HG03520 (cell line): Measurements from ENCODE around the gene ISCA2.
"Not testable (repeated sequence)": the region's sequence is repeated elsewhere in the genome, so short reads cannot be mapped to it uniquely, and the experiment has no call there.

Source experiments
- ATAC-seq: cut with Tn5 transposase; IDR thresholded peaks from one replicate; pipeline ENCODE4 v1.9.1; 2021; ENCODE audit warnings: mild to moderate bottlenecking, moderate library complexity; ENCODE audit not compliant: unreplicated experiment

ISCA2 gene

GRCh38 chr14:74493343-74494261 lies at the start of gene ISCA2:
Gene ISCA2, plus strand, starts transcription at chr14:74493765. Its CDS starts 10 bp downstream, at chr14:74493775.
- ATAC-seq, result peak; percentile 85

DNA sequence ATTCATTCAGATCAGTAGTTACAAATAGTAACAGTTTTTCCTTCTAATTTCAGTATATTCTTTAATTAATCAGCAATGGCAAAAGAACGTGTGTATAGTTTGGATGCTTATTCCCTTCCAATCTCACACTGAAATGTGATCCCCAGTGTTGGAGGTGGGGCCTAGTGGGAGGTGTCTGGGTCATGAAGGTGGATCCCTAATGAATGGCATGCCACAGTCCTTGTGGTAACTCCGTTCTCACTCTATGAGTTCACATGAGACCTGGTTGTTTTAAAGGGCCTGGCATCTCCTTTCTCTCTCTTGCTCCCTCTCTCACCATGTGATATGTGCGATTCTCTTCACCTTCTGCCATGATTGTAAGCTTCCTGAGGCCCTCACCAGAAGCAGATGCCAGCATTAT lies 48.7 kb upstream of the ISCA2 start:
- no peak for ATAC-seq

GRCh38 chr14:74454397-74454796 lies 39.2 kb upstream of the ISCA2 start:
- not testable (repeated sequence) for ATAC-seq

DNA sequence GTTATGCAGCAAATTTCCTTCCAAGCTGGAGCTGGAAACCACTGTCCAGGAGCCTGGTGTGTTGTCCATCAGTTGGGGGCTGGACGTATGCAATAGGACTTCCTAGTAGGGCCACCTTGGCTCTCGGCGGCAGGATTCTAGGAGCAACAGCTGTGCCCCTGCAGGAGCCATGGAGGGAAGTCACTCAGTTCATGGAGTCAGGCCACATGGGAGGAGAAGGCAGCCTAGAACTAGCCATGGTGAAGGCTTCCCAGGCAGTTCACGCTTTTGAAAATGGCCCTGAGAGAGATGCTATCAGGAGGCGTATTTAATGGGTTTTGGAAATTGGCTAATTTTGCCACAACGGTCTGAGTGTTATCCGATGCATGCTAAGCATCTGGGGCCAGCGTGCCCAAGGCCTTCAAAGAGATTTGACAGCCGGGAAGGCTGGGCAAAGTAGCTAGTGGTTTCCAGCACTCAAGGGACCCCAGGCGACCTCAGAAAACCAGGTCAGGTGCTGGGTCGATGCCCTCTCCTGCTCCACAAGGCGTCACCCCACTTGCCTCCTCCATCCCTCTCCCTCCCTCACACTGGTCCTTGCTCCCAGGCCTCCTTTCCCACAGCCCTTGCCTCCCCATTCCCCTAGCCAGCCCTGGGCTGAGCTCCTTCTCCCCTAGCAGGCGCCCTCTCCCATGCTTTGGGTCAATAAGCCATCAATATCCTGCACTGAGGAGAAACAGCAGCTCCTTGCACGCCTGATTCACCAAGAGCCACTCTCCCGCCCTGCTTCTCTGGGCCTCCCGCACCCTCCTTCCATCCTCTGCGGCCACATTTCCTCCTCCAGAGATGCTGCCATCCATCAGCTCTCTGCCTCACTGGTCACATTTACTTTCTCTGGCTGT lies 36.6 kb upstream of the ISCA2 start:
- no peak for ATAC-seq

GRCh38 chr14:74457565-74457895 lies 36.0 kb upstream of the ISCA2 start:
- ATAC-seq, result no peak

GRCh38 chr14:74459289-74459946 lies 34.1 kb upstream of the ISCA2 start:
- ATAC-seq, result no peak

- no peak for ATAC-seq
These were observed 33.6 kb upstream of the ISCA2 start for GRCh38 chr14:74459976-74460375.

GRCh38 chr14:74462993-74463392 lies 30.6 kb upstream of the ISCA2 start:
- no peak for ATAC-seq

DNA sequence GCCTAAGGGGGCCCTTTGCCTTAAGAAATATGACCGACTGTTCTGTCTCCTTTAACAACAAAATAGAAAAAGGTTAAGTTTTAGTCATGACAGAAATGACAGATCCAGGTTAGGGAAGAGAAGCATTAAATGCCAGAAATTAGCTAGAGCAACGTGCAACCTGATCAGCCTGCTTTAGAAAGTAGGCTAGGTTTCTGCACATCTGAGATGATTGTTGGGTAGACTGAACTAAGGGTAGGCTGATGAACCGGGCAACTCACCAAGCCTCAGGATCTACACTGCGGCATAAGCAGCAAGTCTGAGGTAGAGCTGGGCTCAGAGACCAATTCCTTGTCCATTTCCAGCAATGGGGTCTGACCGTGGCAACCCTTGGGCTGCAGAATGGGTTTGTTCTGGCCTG lies 29.9 kb upstream of the ISCA2 start:
- ATAC-seq, result no peak

GRCh38 chr14:74464785-74465184 lies 28.8 kb upstream of the ISCA2 start:
- ATAC-seq, result no peak

- ATAC-seq, result no peak
These were observed 28.2 kb upstream of the ISCA2 start for GRCh38 chr14:74465335-74465734.

DNA sequence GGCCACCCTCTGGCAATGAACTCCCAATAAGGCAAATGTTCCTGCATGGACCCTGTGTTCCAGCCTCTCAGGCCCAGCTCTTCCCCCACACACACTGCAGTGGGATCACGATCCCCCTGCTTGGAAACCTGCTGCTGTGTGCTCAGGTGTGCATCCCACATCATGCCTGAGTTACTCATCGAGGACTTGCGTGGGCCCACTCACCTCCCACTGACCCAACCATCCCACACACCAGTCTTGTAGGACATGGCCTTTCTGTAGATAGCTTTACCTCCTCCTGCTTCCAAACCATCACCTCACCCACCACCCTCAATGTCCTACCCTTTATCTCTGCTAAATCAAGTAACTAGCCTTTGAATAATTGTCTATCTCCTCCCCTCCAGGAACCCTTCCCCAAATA lies 25.1 kb upstream of the ISCA2 start:
- no peak for ATAC-seq

DNA sequence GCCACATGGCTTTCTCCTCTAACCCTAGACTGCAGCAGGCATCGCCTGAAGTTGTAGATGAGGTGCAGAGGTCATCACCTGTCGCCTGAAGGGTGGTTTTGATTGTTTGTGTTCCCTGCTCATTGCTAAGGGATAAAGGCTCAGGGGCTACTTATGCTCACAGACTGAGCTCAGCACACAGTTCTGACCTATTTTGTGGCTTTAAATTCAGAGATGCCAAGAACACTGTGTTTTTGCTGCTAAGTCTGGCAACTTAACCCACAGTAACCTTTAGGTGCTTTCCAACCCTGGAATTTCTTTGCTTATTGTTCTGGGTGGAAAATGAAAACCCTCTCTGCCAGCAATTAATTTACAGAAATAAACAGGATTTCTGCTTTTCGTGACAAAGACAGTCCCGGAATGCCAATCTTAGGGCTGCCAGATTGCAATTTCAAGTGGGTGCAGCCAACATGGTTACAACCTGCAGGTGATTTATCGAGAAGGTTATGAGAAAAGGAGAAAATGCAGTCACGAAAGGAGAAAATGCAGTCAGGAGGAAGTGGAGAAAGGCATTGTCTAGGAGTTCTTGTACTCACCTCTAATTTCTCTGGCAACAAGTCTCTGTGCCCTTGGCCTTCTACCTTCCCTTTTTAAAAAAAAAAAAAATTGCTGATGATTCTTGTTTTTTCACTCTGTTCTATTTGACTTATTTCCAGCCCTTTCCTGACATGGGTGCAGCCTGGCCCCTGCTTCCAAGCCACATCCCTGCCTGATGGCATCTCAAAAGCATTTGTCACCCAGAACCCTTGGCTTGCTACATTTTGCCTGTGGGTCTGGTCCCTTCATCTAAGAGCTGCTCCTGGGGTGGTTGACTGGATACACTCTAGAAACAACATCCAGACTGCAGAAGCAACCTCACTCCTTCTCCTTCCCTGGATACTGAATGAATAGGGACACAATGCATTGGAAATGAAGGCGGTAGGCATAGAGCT lies 23.7 kb upstream of the ISCA2 start:
- ATAC-seq, result no peak

DNA sequence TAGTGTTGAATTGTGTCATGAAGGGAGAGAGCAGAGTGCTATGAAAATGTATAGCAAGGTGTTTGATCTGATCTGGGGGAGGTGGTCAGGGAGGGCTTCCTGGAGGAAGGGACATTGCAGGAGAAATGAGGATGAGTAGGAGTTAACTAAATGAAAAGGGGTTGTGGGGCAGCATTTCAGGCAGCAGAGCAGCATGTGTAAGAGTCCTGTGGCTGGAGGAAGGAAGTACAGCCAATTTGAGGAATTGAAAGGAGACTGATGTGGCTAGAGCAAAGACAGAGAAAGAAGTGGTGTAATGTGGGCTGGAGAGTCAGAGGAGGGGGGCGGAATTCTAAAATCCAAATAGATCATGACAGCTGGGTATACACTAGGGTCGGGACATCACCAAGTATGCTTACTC lies 21.0 kb upstream of the ISCA2 start:
- no peak for ATAC-seq

GRCh38 chr14:74474376-74474775 lies 19.2 kb upstream of the ISCA2 start:
- ATAC-seq, result no peak

DNA sequence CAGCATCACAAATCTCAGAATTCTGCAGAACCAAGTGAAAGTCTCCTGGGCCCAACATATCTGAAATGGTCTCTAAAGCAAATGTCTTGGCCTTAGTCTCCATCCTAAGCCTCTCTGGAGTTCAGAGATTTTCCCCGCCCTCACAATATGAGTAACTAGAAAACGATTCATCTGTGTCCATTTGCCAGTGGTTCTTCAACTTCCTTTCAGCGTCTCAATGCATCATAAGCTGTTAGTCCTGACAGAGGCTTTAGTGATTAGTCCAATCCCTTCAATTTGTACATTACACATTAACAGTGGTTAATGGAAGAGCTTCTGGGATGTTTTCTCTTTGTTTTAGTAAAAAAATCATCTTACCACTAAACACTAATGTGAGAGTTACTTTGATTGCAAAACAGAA lies 17.9 kb upstream of the ISCA2 start:
- ATAC-seq, result no peak

GRCh38 chr14:74476107-74476506 lies 17.5 kb upstream of the ISCA2 start:
- no peak for ATAC-seq

- ATAC-seq, result no peak
These were observed 17.0 kb upstream of the ISCA2 start for GRCh38 chr14:74476607-74477006.

GRCh38 chr14:74478996-74479635 lies 14.4 kb upstream of the ISCA2 start:
- ATAC-seq, result no peak

GRCh38 chr14:74480046-74480445 lies 13.5 kb upstream of the ISCA2 start:
- no peak for ATAC-seq
